Ovary (tissue), 3 donors: Measurements from ENCODE around the gene TNKS2.

Experiments
- EP300 ChIP-seq: sonication (generic); formaldehyde crosslinking; IDR thresholded peaks from one replicate; pipeline ENCODE4 v1.6.1; 2017; ENCODE audit warnings: antibody characterized with exemption
- POLR2A ChIP-seq: fragments of 450-650 bp; IDR thresholded peaks from one replicate; pipeline ENCODE4 v1.6.1; 2017; ENCODE audit warnings: antibody characterized with exemption, mild to moderate bottlenecking, moderate library complexity
- TF ChIP-seq, protein P1 (sequence below), 3 donors: fragments of 450-650 bp in 2 of 3; fragments of 200-600 bp in 1 of 3; IDR thresholded peaks; one replicate each; pipeline versions ENCODE4 v1.5.1 to v1.8.0; 2016 to 2022; ENCODE audit warnings: antibody characterized with exemption in 3 of 3, mild to moderate bottlenecking in 1 of 3
- donor health status: DM: no; HTN: no; CAD: no.

DNA sequence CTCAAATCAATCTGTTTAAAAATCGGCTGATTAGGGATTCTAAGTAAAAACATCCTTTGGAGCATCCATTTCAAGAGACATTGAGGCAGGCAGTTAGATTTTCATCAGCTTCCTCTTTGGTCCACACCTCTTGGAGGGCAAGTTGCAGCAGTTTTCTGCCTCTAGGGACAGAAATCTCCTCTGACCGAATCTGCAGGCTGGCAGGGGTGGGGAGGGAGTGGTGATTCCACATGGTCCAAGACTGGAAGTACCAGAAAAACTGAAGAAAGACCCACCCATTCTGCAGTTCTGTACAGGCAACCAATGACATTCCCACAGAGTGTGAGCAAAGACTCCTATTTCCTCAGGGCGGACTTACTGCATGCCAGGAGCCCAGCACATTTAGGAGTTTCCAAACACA is 82.1 kb downstream of the TNKS2 start:
- TF ChIP-seq, protein P1, sequence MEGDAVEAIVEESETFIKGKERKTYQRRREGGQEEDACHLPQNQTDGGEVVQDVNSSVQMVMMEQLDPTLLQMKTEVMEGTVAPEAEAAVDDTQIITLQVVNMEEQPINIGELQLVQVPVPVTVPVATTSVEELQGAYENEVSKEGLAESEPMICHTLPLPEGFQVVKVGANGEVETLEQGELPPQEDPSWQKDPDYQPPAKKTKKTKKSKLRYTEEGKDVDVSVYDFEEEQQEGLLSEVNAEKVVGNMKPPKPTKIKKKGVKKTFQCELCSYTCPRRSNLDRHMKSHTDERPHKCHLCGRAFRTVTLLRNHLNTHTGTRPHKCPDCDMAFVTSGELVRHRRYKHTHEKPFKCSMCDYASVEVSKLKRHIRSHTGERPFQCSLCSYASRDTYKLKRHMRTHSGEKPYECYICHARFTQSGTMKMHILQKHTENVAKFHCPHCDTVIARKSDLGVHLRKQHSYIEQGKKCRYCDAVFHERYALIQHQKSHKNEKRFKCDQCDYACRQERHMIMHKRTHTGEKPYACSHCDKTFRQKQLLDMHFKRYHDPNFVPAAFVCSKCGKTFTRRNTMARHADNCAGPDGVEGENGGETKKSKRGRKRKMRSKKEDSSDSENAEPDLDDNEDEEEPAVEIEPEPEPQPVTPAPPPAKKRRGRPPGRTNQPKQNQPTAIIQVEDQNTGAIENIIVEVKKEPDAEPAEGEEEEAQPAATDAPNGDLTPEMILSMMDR (IDR thresholded peaks at IDR 0.05), result no peak
- TF ChIP-seq POLR2A, result no peak
- TF ChIP-seq EP300, result no peak
